GM12864 (cell line): ENCODE data around the gene CEND1.

Experiments used
- DNase-seq: peaks from one replicate; pipeline ENCODE4 v3.0.0-alpha.2; 2011; ENCODE audit warnings: low read depth
- H3K4me3 ChIP-seq: 2 replicates; pipeline ENCODE4 v1.5.1; 2011; ENCODE audit warnings: mild to moderate bottlenecking, low read depth, low read length, control low read depth
- TF ChIP-seq, protein P1 (sequence below): IDR thresholded peaks from 2 replicates; pipeline ENCODE4 v1.5.1; 2011; ENCODE audit warnings: low read depth, mild to moderate bottlenecking, moderate library complexity, low read length, control low read depth, inconsistent platforms; ENCODE audit errors: missing control alignments

CEND1 gene

GRCh38 chr11:823441-824291 is 33.8 kb upstream of the CEND1 start:
- no peak overlapping the region for H3K4me3 ChIP-seq
- TF ChIP-seq, protein P1, sequence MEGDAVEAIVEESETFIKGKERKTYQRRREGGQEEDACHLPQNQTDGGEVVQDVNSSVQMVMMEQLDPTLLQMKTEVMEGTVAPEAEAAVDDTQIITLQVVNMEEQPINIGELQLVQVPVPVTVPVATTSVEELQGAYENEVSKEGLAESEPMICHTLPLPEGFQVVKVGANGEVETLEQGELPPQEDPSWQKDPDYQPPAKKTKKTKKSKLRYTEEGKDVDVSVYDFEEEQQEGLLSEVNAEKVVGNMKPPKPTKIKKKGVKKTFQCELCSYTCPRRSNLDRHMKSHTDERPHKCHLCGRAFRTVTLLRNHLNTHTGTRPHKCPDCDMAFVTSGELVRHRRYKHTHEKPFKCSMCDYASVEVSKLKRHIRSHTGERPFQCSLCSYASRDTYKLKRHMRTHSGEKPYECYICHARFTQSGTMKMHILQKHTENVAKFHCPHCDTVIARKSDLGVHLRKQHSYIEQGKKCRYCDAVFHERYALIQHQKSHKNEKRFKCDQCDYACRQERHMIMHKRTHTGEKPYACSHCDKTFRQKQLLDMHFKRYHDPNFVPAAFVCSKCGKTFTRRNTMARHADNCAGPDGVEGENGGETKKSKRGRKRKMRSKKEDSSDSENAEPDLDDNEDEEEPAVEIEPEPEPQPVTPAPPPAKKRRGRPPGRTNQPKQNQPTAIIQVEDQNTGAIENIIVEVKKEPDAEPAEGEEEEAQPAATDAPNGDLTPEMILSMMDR: no peak
- DNase-seq: no peak

- no peak for DNase-seq
- TF ChIP-seq, protein P1: no peak
- no peak overlapping the region for H3K4me3 ChIP-seq
Observed at GRCh38 chr11:821512-822371, 31.9 kb upstream of the CEND1 start.

DNA sequence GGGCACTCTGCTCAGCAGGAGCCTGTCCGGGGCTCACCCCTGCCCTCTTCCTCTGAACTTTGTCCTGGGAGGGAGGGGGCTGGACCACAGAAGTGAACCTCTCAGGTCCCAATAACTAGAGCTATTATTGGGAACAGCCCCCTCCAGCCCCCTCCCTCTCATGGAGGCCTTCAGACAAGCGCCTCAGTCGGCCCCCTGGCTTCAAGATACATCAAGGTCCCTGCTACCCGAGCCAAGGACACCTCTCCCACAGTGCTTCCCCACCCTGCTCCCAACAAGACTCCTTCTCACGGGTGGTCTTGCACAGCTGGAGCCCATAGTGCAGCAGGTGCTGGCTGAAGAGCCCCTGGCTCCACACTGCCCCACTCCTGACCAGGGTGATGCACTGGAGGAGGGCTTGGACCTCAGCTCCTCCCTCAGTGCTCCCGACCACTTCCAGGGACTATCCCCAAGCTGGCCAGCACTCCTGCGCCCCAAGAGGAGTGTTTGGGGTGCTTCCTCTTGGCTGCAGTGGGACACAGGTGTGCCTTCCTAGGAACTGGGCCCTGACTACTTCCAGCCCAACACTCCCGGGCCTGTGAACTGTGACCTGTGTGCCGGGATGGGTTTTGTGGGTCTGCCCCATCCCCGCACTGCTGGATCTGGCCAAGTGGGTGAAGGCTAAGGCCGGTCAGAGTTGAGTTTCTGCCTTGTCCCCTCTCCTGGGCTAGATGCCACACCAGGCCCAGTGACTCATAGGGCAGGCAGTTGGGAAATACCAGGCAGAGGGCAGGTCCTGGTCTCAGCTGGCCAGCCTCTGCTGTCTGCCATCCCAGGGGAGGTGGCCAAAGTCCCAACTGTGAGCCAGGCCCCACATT is 31.0 kb upstream of the CEND1 start:
- DNase-seq: no peak
- H3K4me3 ChIP-seq: peak overlapping the region; percentile 86
- TF ChIP-seq, protein P1: no peak

DNA sequence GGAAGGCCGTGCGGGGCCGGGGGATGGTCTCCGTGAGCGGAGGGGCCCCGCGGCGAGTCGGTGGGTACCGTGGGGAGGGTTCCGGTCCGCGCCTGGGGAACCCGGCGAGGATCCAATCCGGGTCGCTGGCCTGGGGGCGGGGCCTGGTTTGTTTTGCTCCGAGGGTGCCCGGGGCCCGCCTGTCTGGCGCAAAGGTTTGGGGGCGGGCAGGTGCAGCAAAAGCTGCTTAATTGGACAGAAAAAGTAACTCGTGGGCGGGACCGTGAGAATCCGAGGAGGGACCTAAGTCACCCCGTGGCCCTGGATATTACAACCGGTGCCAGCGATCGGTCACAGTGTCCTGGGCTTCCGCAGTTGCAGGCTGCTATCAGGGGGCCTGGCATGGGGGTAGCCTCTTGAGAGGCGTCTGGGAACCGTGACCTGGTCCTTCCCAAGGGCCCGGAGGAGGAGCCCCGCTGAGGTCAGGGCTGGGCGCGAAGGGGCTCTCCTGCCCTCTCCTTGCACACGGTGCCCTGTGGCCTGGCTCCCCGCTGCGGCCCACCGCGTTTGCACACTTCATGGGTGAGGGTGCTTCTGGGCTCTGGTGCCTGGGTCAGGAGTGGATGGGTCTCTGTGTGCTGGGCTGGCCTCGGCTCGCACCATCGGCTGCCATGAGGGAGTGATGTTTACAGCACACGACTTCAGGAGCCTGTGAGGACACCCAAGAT is 30.2 kb upstream of the CEND1 start:
- H3K4me3 ChIP-seq: peak overlapping the region; percentile 86
- TF ChIP-seq, protein P1: no peak
- DNase-seq: peak; percentile 86

DNA sequence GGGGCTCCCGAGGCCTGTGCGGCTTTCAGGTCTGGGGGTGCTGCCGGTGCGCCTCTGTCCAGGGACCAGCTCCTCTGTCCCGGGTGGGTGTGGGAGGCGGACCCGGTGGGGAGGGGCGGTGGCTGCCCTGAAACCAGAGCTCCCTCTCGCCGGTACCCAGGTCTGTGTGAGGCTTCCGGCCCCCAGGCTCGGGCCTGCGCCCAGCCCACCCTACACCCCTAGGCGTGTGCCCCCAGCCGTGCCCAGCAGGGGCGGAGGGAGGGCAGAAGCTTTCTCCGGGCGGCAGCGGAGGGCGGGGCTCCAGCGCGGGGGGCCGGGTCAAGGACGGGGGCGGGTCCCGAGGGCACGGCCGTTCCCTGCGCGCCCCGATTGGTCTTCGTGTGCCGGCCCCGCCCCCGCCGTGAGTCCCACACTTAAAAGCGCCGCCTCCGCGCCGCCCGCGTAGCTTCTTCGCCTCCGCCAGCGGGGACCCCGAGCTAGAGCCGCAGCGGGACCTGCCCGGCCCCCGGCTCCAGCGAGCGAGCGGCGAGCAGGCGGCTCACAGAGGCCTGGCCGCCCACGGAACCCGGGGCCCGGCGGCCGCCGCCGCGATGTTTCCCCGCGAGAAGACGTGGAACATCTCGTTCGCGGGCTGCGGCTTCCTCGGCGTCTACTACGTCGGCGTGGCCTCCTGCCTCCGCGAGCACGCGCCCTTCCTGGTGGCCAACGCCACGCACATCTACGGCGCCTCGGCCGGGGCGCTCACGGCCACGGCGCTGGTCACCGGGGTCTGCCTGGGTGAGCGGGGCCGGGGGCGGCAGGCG is 29.4 kb upstream of the CEND1 start:
- TF ChIP-seq, protein P1: no peak
- H3K4me3 ChIP-seq: peak overlapping the region; percentile 86
- DNase-seq: no peak
